GM12874 (cell line): ENCODE measurements around the gene PLEKHM3.
A peak's percentile ranks its signal among the peaks of the same experiment; 100 is the strongest.

Experiments
- TF ChIP-seq, protein P1 (sequence below): IDR thresholded peaks from 2 replicates; pipeline ENCODE4 v1.5.1; 2011; ENCODE audit warnings: low read depth, mild to moderate bottlenecking, control low read depth, low read length, moderate library complexity; ENCODE audit not compliant: insufficient read depth

Gene PLEKHM3

DNA sequence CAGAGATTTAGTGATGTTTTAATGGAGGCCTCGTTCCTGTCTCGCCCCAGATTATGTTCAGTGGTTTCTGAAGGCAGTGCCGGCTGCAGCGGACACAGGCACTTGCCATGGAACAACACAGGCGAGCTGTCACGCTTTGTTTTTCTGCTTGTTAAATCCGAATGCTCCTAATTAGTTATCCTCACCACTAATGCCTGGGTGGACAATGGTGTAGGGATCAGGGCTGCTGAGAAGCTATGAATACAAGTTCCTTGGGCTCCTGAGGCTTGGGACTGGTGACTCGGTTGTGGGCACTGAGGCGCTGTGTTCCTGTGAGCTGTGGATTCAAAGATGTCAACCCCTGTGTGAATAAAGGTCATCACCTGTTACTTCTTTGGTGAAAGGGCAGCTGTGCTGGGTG, 123.5 kb downstream of the PLEKHM3 start:
- TF ChIP-seq, protein P1, sequence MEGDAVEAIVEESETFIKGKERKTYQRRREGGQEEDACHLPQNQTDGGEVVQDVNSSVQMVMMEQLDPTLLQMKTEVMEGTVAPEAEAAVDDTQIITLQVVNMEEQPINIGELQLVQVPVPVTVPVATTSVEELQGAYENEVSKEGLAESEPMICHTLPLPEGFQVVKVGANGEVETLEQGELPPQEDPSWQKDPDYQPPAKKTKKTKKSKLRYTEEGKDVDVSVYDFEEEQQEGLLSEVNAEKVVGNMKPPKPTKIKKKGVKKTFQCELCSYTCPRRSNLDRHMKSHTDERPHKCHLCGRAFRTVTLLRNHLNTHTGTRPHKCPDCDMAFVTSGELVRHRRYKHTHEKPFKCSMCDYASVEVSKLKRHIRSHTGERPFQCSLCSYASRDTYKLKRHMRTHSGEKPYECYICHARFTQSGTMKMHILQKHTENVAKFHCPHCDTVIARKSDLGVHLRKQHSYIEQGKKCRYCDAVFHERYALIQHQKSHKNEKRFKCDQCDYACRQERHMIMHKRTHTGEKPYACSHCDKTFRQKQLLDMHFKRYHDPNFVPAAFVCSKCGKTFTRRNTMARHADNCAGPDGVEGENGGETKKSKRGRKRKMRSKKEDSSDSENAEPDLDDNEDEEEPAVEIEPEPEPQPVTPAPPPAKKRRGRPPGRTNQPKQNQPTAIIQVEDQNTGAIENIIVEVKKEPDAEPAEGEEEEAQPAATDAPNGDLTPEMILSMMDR: no peak

DNA sequence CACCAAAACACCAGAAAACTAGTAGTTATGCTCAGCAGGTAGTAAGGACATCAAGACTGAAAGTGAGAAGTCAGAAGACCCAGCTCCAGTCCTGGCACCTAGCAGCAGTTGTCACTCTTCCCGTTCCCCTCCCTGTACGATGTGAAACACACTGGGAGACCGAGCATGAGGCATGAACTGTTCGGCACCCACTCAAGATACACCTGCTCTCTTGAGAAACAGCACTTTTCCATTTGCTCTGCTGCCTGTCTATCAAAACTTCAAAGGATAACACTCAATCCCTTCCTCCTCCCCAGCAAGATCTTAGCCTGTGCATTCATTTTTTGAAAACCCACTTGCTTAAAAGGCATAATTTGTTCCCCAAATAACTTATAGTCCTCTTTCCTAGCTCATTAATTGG, 123.9 kb downstream of the PLEKHM3 start:
- TF ChIP-seq, protein P1: no peak

DNA sequence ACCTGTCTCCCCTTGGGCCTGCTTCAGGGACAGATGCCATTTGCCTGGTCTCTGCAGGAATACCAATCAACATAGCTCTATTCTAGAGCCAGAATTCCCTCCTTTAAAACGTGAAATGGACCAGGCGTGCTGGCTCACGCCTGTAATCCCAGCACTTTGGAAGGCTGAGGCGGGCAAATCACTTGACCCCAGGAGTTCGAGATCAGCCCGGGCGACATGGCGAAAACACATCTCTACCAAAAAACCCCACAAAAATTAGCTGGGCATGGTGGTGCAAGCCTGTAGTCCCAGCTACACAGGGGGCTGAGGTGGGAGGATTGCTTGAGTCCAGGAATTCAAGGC, 127.0 kb downstream of the PLEKHM3 start:
- TF ChIP-seq, protein P1: no peak

DNA sequence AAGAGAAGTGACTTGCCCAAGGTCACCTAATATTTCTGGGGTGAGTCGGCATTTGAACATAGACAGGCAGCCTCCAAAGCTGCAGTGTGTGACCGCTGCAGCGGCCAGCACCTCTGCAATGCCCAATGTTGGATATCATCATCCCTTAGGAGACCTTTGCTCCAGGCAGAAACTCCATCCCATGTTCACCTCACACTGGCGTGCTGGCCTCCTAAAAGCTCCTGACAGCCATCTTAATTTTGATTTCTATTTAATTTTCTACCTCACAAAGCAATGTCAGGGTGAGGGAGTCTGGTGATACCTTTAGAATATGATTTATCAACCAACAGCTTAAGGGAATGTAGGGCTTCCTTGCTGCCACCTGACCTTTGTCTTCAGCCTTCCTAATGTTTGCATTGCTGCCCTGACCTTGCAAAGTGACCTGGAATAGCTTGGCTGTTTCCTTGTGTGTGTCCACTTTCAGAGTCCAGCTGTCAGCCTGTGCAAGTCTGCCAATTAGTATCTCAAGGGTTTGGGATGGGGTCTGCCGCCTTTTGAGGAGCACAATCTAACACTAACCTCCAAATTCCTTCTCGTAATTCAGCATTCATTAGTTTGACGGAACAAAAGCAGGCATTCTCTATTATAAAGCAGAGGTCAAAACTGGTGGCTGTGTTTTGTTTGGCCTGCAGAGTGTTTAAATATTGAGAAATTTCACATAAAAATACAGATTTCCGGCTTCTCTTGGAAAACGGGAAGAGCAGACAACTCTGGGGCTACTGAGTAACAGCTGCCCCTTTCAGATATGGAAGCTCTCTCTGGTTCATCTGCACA, 127.6 kb downstream of the PLEKHM3 start:
- TF ChIP-seq, protein P1: no peak

DNA sequence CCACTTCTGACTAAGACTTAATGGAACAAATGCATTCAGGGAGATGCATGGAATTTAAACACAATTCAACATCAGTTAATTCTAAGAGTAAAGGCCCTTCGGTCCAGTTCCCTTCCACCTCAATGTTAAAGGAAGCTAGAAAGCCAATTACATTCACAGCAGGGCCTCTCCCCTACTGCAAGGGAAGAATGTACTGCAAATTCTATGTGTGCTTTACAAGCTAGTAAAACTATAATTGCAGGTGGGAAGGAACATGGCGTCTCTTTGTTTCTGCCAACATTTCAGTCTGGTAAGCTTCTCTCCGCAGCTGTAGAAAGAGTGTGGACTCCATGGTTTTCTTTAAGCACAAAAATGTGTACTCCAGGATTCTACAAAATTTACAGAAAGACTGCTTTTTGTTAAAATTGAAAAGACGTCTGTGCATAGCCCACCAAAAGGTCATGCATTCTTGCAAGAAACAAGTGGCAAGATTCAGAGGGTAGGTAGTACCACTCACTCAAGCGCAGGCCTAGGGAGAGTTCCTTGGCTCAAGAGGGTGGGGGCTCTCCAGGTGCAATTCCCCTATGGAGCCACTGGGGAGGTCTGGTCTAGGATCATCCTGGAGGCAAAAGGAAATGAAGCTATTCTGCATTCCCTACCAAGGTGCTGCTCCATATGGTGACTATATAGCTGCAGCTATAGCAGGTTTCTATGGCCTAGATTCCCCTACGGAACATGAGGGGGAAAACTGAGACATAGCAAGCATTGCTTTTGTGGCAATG, 128.6 kb downstream of the PLEKHM3 start:
- TF ChIP-seq, protein P1: 0 out of 2 replicates have a peak, but pooled peaks have one; percentile 20

DNA sequence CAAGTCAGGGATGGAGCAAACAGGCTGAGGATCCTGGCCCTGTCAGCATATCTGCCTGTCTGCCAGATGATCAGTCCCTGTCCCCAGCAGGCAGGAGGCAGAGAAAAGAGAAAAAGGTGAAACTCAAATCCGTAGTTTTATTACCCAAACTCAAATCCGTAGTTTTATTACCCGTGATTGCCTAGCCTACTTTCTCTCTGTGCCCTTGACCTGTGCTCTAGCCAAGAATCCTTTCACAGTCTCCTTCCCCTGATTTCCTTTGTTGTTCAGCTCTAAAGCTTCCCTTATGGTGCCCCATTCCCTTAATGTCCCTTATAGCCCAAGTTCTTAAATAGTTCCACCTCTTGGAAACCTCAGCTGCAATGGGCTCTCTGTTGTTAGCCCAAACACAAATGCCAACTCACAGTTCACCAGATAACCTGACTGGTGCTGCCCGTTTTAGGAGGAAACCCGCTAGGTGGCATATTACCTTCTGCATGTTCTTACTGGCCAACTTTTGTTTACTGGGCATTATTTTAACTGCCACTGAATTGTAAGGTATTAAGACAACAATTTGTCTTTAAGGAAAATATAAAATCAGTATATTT, 130.0 kb downstream of the PLEKHM3 start:
- TF ChIP-seq, protein P1: no peak

DNA sequence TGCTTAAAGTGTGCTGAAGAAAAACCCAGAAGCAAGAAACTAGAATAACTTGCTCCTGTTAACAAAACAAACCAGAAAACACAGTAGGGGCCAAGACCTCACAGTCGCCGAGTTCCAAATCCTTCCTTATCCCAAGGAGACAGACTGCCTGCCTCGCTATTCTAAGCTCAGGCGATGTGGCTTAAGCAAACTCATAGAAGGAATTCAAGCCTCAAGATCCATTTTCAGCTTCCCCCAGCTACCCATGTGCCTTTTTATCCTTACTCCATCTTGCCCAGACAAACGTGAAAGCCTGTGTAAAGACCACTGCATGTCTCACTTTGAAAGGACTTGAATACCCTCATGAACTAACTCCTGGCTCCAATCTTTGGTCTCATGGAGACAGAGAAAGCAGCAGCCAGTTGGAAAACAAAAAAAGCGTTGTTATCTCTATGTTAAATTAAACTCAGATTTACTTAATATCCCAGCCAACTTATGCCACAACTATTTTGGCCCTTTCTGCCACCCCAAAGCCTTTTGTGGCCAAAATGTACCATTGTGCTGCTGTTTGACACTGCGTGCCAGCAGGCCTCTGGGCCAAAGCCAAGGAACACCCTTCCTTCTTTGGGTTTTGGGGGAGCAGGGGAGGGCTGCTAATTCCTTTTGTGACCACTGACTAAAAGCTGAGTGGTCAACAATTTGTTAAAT, 132.5 kb downstream of the PLEKHM3 start:
- TF ChIP-seq, protein P1: no peak
